Effector memory CD8-positive, alpha-beta T cell (primary cell): ENCODE data around the gene ST3GAL6.

Source experiments
- ATAC-seq: fragments of 150-1000 bp; cut with Tn5 transposase; replicated peaks from 2 replicates; pipeline ENCODE4 v1.10.0; 2021; ENCODE audit warnings: mild to moderate bottlenecking, moderate library complexity
- DNase-seq, 3 experiments: peaks; one replicate each; pipeline ENCODE4 v3.0.0; 2021
- H3K27ac Mint-ChIP-seq, 2 donors: one replicate each; pipeline ENCODE4 v1.8.0; 2022; ENCODE audit warnings: mild to moderate bottlenecking in 2 of 2, mixed read lengths in 2 of 2, moderate library complexity in 2 of 2
- H3K27me3 Mint-ChIP-seq, 2 donors: one replicate each; pipeline ENCODE4 v1.8.0; 2022; ENCODE audit warnings: mixed read lengths in 2 of 2
- H3K36me3 Mint-ChIP-seq: one replicate; pipeline ENCODE4 v1.8.0; 2022; ENCODE audit warnings: mild to moderate bottlenecking, moderate library complexity, mixed read lengths; ENCODE audit not compliant: insufficient read depth
- H3K4me1 Mint-ChIP-seq, 2 donors: one replicate each; pipeline ENCODE4 v1.8.0; 2022; ENCODE audit warnings: low read depth in 2 of 2, mixed read lengths in 2 of 2
- H3K4me3 Mint-ChIP-seq, 2 donors: one replicate each; pipeline ENCODE4 v1.8.0; 2022; ENCODE audit warnings: mild to moderate bottlenecking in 2 of 2, mixed read lengths in 2 of 2, moderate library complexity in 2 of 2
- H3K9me3 Mint-ChIP-seq, 2 donors: one replicate each; pipeline ENCODE4 v1.8.0; 2022; ENCODE audit warnings: mixed read lengths in 2 of 2
- total RNA-seq, 9 experiments: gene quantifications; one replicate each; lab custom pipeline; 2026; lab: John Stamatoyannopoulos, UW

ST3GAL6 gene, protein sequence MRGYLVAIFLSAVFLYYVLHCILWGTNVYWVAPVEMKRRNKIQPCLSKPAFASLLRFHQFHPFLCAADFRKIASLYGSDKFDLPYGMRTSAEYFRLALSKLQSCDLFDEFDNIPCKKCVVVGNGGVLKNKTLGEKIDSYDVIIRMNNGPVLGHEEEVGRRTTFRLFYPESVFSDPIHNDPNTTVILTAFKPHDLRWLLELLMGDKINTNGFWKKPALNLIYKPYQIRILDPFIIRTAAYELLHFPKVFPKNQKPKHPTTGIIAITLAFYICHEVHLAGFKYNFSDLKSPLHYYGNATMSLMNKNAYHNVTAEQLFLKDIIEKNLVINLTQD
- 0 to 0.42 (median 0) reads per million in 9 experiments for total RNA-seq

DNA sequence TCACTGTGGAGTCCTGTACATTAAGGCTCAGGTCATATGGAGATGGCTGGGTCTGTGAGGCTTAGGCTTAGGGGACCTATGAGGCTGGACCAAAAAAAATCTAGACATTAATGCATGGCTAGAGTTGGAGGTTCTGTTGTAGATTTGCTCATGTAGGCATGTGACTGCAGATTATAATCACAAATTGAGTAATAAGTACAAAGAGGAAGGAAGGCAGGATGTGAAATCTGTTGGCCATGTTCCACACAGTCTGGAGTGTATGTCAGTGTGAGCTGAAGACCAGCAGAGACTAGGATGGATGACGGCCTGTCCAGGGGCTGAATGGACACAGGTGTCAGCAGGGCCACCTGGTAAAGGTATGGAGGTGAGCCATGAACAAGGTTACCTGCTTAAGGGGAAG lies at the start of gene ST3GAL6:
Gene ST3GAL6, plus strand, starts transcription at position 265 of the 400 bp plus-strand sequence. CDS start 5,101 bp downstream, outside the sequence.
- Mint-ChIP-seq H3K27ac (no peak within 1 kb of the TSS), H3K9me3 (no peaks in the 10 kb centered on the region), H3K27me3 (peaks cover 32 to 38% of the 10 kb centered on the region in 2 donors), H3K4me1 (no peaks in the 10 kb centered on the region), H3K4me3 (no peak within 1 kb of the TSS), H3K36me3 (no peaks in the 10 kb centered on the region)
- ATAC-seq (no peak), DNase-seq (no peak)

DNA sequence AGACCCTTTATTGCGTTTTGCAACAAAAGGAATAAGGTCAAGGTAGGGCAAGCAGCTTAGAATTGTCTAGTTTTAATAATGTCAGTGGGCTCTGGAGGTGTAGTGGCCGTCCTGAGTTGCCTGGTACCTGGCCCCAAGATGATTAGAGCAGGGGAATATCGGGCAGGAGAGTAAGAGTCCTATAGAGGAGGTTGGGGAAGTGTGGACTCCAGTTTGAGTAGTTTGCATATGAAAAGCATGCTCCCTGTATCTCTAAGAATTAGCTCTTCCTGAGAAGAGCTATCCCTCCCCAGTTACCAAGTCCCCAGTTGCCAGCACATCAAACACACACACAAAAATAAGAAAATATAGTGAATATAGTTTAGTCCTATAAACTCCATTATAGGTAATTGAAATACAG lies 49.2 kb upstream of the ST3GAL6 start:
- Mint-ChIP-seq H3K36me3 (no peaks in the 10 kb centered on the region), H3K9me3 (no peaks in the 10 kb centered on the region), H3K27me3 (peaks cover 13 to 41% of the 10 kb centered on the region in 2 donors), H3K27ac (no peak overlapping the region), H3K4me1 (no peaks in the 10 kb centered on the region), H3K4me3 (no peak overlapping the region)
- DNase-seq, result no peak
- ATAC-seq, result no peak

DNA sequence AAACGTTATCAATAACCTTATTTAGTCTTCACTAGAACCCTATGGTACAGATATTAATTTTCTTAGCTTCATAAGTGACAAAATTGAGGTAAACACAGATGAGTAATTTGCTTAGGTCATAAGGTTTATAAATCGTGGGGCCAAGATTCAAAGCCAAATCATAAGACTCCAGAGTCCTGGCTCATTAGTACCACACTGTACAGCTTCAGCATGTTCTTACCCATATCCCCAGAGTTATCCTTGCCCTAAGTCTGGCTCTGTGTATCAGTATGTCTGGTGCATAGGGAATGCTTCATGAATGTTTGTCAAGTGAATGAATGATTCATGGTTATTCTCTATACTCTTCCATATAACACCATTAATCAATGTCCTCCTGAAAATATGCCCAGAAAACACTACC lies 45.6 kb upstream of the ST3GAL6 start:
- Mint-ChIP-seq H3K4me3 (no peak overlapping the region), H3K4me1 (peaks cover 0 to 1% of the 10 kb centered on the region in 2 donors), H3K27ac (no peak overlapping the region), H3K36me3 (peaks cover 3% of the 10 kb centered on the region), H3K9me3 (no peaks in the 10 kb centered on the region), H3K27me3 (peaks cover 7 to 23% of the 10 kb centered on the region in 2 donors)
- DNase-seq, result no peak
- ATAC-seq, result no peak

DNA sequence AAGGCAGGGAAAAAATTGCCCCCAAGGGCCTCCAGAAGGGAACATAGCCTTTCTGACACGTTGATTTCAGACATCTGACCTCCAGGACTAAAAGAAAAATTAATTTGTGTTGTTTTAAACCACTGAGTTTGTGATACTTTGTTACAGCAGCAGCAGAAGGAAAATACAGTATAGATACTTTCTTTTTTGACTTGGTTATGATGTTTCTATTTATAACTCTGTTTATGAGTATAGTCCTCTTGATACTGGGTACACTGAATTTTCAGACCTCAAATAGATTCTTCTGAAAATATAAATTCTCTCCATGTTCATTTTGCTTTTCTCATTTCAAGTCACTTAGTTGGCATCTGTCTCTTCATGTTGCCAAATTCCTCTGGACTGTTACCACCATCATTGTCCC lies 44.4 kb upstream of the ST3GAL6 start:
- no peak overlapping the region for H3K4me3 Mint-ChIP-seq
- no peaks in the 10 kb centered on the region for H3K9me3 Mint-ChIP-seq
- H3K4me1 Mint-ChIP-seq, result peaks cover 0 to 1% of the 10 kb centered on the region in 2 donors
- peaks cover 7 to 20% of the 10 kb centered on the region in 2 donors for H3K27me3 Mint-ChIP-seq
- no peak overlapping the region for H3K27ac Mint-ChIP-seq
- peaks cover 3% of the 10 kb centered on the region for H3K36me3 Mint-ChIP-seq
- ATAC-seq (no peak), DNase-seq (no peak)

DNA sequence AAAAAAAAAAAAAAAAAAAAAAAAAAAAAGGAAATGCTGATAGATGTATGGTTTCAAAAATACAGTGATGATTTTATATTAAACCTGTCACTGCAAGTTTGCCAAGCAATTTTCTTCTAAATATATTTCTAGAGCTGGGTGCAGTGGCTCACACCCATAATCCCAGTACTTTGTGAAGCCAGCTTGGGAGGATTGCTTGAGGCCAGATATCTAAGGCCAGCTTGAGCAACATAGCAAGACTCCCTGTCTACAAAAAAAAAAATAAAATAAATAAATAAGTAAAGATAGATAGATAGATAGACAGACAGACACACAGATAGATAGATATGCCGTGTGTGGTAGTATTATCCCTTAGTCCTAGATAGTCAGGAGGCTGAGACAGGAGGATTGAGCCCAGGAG lies 41.4 kb upstream of the ST3GAL6 start:
- Mint-ChIP-seq H3K36me3 (peaks cover 3% of the 10 kb centered on the region), H3K4me3 (no peak overlapping the region), H3K27ac (no peak overlapping the region), H3K4me1 (peaks cover 0 to 1% of the 10 kb centered on the region in 2 donors), H3K9me3 (no peaks in the 10 kb centered on the region), H3K27me3 (peaks cover 10 to 26% of the 10 kb centered on the region in 2 donors)
- DNase-seq (no peak), ATAC-seq (no peak)

DNA sequence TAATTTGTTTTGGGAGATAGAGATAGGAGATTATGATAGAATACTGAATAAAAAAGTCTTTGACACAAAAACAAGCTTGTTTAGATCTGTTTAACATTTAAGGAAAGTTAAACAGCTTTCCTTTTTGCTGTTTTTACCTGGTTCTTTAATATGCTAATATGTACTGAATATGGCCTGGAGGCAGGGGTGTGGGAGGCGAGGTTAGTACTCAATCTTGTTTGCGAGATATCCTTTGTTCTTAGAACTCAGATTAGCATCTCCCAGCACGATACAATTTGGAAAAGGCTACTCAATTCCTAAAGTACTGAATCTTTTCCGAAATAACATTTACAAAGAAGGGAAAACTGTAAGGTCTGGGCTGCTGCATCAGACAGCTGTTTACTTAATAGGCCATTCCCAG lies 40.8 kb upstream of the ST3GAL6 start:
- H3K27me3 Mint-ChIP-seq, result peaks cover 16 to 32% of the 10 kb centered on the region in 2 donors
- H3K9me3 Mint-ChIP-seq, result no peaks in the 10 kb centered on the region
- H3K4me1 Mint-ChIP-seq, result peaks cover 0 to 1% of the 10 kb centered on the region in 2 donors
- DNase-seq (no peak), ATAC-seq (no peak)
- H3K36me3 Mint-ChIP-seq, result peaks cover 3% of the 10 kb centered on the region
- H3K27ac Mint-ChIP-seq, result no peak overlapping the region
- no peak overlapping the region for H3K4me3 Mint-ChIP-seq

DNA sequence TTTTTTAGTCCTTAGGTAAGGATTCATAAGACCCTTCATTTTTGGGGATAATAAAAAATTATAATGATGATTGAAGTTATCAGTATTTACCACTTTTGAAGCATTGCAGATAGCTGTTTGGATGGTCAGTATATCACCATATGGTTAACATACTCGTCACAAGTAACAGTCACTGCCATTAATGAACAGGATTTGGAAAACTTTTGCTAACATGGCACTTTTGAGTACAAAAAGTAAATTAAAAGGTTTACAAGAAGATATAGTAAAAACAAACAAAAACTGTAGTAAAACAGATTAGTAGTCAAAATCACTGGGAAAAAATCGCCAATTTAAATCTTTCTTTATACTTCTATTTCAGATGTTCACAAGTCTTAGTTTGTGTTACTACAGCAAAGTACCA lies 37.8 kb upstream of the ST3GAL6 start:
- ATAC-seq (no peak), DNase-seq (no peak)
- no peaks in the 10 kb centered on the region for H3K4me1 Mint-ChIP-seq
- H3K9me3 Mint-ChIP-seq, result no peaks in the 10 kb centered on the region
- H3K36me3 Mint-ChIP-seq, result no peaks in the 10 kb centered on the region
- H3K27ac Mint-ChIP-seq, result no peak overlapping the region
- no peak overlapping the region for H3K4me3 Mint-ChIP-seq
- peaks cover 27 to 43% of the 10 kb centered on the region in 2 donors for H3K27me3 Mint-ChIP-seq

DNA sequence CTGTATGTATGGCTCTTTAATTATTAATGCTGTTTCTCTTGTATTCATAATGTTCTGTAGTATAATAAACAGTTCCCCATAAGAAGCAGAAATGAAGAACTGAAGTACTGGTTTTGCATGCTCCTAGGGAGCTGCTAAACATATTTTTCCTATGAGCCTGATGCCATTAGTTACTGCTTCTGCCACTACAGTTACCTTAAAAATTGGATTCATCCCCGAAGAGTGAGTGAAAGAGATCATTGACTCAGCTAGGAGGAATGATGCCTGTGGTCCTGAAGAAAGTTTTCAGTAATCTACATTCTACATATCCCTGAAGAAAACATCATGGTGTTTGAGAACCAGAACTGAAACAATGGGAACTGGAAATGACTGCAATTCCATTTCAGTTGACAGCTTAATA lies 37.1 kb upstream of the ST3GAL6 start:
- Mint-ChIP-seq H3K4me3 (no peak overlapping the region), H3K9me3 (no peaks in the 10 kb centered on the region), H3K27ac (no peak overlapping the region), H3K4me1 (no peaks in the 10 kb centered on the region), H3K36me3 (no peaks in the 10 kb centered on the region), H3K27me3 (peaks cover 35 to 50% of the 10 kb centered on the region in 2 donors)
- no peak for ATAC-seq
- DNase-seq, result no peak

DNA sequence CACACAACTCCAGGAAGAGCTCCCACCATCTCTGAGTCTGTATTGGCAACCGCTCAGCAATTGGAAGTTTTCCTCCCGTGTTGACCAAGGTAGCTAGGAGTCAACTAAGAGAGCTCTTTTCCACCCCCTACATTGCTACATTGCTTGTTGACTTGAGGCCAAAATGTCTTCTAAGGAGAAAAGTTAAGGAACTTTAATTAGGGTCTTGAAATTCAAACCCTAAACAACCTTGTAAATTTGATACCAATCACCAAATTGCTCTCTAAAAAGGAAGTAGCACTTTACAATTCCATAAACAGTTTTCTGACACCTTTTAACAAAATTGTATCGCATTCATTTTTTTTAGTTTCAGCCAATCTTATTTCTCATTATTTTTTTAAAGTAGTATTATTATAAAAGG lies 35.5 kb upstream of the ST3GAL6 start:
- Mint-ChIP-seq H3K4me1 (no peaks in the 10 kb centered on the region), H3K27ac (no peak overlapping the region), H3K27me3 (peaks cover 43 to 64% of the 10 kb centered on the region in 2 donors), H3K36me3 (no peaks in the 10 kb centered on the region), H3K4me3 (no peak overlapping the region), H3K9me3 (no peaks in the 10 kb centered on the region)
- DNase-seq (no peak), ATAC-seq (no peak)

DNA sequence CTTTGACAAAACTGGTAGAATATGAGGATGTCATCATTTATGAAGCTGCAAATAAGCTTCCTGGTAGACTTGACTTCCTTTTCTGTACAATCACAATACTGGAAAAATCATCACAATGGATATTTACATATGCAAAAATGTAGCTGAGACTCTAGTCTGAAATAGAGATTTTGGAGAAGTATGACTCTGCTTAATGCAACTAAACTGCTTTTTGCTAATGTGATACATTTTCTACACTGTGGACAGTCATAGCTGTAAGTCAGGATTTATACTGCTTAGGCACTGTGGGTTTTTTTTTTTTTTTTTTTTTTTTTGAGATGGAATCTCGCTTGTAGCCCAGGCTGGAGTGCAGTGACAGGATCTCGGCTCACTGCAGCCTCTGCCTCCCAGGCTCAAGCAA lies 34.5 kb upstream of the ST3GAL6 start:
- H3K4me3 Mint-ChIP-seq, result no peak overlapping the region
- no peak overlapping the region for H3K27ac Mint-ChIP-seq
- ATAC-seq, result no peak
- no peak for DNase-seq
- H3K27me3 Mint-ChIP-seq, result peaks cover 49 to 69% of the 10 kb centered on the region in 2 donors
- no peaks in the 10 kb centered on the region for H3K9me3 Mint-ChIP-seq
- H3K4me1 Mint-ChIP-seq, result peaks cover 0 to 5% of the 10 kb centered on the region in 2 donors
- no peaks in the 10 kb centered on the region for H3K36me3 Mint-ChIP-seq

DNA sequence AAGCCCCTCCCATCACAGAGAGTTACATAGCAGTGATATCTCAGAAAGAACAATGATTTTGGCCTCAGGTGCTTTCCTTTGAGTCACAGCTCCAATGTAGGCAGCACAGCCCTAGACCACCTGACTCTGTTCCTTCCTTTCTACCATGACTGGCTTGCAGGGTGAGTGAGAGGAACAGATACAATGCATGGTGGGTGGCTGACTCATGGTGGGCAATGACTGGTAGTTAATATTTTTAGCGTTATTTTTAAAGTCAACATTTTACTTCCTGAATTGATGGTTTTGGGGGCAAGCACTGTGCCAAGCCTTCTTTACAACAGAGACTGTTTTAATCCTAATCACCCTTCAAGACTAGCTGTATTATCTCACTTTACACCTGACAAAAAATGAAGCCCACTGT lies 32.8 kb upstream of the ST3GAL6 start:
- no peak for DNase-seq
- H3K9me3 Mint-ChIP-seq, result no peaks in the 10 kb centered on the region
- H3K4me3 Mint-ChIP-seq, result no peak overlapping the region
- H3K27me3 Mint-ChIP-seq, result peaks cover 64 to 82% of the 10 kb centered on the region in 2 donors
- H3K4me1 Mint-ChIP-seq, result peaks cover 0 to 7% of the 10 kb centered on the region in 2 donors
- no peaks in the 10 kb centered on the region for H3K36me3 Mint-ChIP-seq
- ATAC-seq, result no peak
- H3K27ac Mint-ChIP-seq, result no peak overlapping the region

DNA sequence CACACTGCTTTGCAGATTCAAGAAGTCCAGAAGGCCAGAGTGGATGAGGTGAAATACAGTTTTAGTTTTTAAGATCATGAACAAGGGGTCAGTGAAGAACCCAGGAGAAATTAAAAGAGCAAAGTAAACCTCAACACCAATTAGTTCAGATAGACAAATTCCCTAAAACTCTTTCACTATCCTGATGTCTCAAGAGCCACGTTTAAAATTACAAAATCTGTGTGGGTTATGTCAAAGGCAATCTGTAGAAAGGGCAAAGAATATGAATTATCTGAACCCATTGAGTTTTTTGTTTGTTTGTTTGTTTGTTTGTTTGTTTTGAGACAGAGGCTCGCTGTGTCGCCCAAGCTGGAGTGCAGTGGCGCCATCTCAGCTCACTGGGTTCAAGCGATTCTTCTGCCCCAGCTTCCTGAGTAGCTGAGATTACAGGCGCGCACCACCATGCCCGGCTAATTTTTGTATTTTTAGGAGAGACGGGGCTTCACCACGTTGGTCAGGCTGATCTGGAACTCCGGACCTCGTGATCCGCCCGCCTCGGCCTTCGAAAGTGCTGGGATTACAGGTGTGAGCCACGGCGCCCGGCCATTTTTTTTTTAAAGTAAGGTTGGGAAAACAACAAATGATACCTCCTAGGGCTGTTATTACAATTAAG lies 32.1 kb upstream of the ST3GAL6 start:
- ATAC-seq (no peak), DNase-seq (no peak)
- no peak overlapping the region for H3K27ac Mint-ChIP-seq
- no peak overlapping the region for H3K4me3 Mint-ChIP-seq
- no peaks in the 10 kb centered on the region for H3K9me3 Mint-ChIP-seq
- H3K27me3 Mint-ChIP-seq, result peaks cover 70 to 89% of the 10 kb centered on the region in 2 donors
- no peaks in the 10 kb centered on the region for H3K36me3 Mint-ChIP-seq
- peaks cover 0 to 7% of the 10 kb centered on the region in 2 donors for H3K4me1 Mint-ChIP-seq

DNA sequence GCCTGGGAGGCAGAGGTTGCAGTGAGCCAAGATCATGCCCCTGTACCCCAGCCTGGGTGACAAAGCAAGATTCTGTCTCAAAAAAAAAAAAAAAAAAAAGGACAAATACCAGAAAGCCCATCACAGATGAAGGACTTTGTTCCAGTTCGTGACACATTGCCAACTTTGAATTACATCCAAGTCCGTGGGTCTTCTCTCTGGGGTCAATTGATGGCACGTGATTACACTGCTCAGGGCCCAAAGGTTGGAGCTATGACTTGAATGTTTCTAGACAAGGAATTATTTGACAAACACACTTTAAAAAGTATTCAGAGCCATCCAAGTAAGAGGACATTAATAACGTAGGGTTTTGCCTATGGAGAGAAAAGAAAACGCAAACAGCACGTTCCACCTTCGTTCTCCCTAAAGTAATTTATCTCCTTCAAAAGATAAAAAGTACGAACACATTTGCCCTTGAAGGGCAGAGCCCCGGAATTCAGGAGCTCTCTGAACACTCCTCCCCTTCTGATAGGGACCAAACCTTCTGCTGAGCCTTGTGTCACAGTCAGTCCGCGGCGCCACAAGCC lies 31.3 kb upstream of the ST3GAL6 start:
- no peak for DNase-seq
- no peak overlapping the region for H3K27ac Mint-ChIP-seq
- H3K36me3 Mint-ChIP-seq, result no peaks in the 10 kb centered on the region
- no peak for ATAC-seq
- no peaks in the 10 kb centered on the region for H3K9me3 Mint-ChIP-seq
- peaks cover 76 to 93% of the 10 kb centered on the region in 2 donors for H3K27me3 Mint-ChIP-seq
- peaks cover 0 to 7% of the 10 kb centered on the region in 2 donors for H3K4me1 Mint-ChIP-seq
- H3K4me3 Mint-ChIP-seq, result peak overlapping the region; percentile 68 to 70
